Stimulated activated CD8-positive, alpha-beta memory T cell treated with anti-CD3 and anti-CD28 coated beads, Interleukin-2, amount 100 ng/mL, for 1 hour (primary cell): ENCODE data around the gene BNC2.

Experiments used
- DNase-seq, 2 donors: peaks; one replicate each; pipeline ENCODE4 v3.0.0-alpha.2; 2020; ENCODE audit warnings: low read depth in 2 of 2

BNC2 gene

GRCh38 chr9:16869131-16869881 lies 1.2 kb downstream of the BNC2 start:
- no peak for DNase-seq

GRCh38 chr9:16868701-16869100 lies 1.8 kb downstream of the BNC2 start:
- no peak for DNase-seq

GRCh38 chr9:16867576-16868311 lies 2.7 kb downstream of the BNC2 start:
- DNase-seq = no peak

GRCh38 chr9:16866587-16866986 lies 3.9 kb downstream of the BNC2 start:
- no peak for DNase-seq

- no peak for DNase-seq
These were observed 5.6 kb downstream of the BNC2 start for GRCh38 chr9:16864649-16865434.

DNA sequence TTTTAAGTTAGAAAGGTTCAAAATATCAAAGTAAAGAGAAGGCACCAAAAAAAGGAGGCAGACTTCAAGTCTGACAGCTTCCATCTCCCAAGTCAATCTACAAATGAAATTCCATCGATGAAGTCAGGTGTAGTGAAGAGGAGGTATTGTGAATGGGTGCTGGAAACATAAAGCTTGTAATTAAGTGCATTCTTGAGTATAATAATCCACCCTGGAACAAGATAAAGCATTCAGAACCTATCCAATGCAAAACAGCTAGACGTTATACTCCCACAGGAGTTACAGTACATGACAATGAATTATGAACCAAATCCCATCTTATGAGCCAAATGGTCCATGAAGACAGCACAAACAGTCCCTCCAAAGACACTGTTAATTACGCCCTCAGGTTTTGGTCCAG lies 22.3 kb downstream of the BNC2 start:
- no peak for DNase-seq

- no peak for DNase-seq
These were observed 23.5 kb downstream of the BNC2 start for GRCh38 chr9:16846986-16847385.

GRCh38 chr9:16846367-16846766 lies 24.1 kb downstream of the BNC2 start:
- no peak for DNase-seq

- DNase-seq = no peak
These were observed 35.7 kb downstream of the BNC2 start for GRCh38 chr9:16834817-16835216.

GRCh38 chr9:16833296-16833835 lies 37.1 kb downstream of the BNC2 start:
- DNase-seq = no peak

- no peak for DNase-seq
These were observed 38.4 kb downstream of the BNC2 start for GRCh38 chr9:16832101-16832500.

- no peak for DNase-seq
These were observed 39.7 kb downstream of the BNC2 start for GRCh38 chr9:16830806-16831205.

- DNase-seq = no peak
These were observed 41.9 kb downstream of the BNC2 start for GRCh38 chr9:16828340-16829281.

- DNase-seq = no peak
These were observed 44.4 kb downstream of the BNC2 start for GRCh38 chr9:16825971-16826625.

DNA sequence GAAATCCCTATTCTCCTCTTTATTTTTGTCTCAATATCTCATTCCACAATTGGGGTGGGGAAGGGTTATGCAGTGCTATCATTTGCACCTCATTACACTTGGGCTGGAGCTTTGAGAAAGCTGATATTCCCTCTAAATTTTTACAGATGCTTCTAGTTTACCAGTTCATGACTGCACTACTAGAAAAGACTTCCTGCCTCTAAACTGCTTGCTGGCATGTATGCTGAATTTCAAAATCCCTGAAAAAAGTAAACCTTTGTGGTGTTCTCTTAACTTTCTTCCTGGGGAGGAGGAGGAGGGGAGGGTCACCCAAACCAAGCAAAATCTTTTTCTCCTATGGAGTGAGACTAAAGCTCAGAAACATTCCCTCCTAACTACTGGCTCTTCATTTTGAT lies 45.1 kb downstream of the BNC2 start:
- DNase-seq = no peak

- DNase-seq = no peak
These were observed 45.7 kb downstream of the BNC2 start for GRCh38 chr9:16824545-16825330.

- no peak for DNase-seq
These were observed 46.6 kb downstream of the BNC2 start for GRCh38 chr9:16823906-16824305.

DNA sequence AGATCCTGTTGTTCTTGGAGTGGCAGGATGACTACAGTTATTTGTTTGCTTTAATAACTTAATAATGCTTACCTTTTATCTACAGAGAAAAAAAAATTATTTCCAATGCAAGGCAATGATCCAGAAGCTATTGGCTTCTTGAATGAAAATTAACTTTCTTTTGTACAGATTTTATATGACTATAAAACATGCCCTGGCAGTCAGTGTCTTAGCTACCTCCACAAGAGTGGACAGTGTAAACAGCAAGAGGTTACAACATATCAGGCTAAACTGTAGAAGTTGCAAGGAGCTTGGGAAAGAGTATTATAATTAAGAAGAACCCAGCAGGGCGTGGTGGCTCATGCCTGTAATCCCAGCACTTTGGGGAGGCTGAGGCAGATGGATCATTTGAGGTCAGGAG lies 49.1 kb downstream of the BNC2 start:
- DNase-seq = no peak

- no peak for DNase-seq
These were observed 53.0 kb downstream of the BNC2 start for GRCh38 chr9:16817514-16817913.

- DNase-seq = no peak
These were observed 53.5 kb downstream of the BNC2 start for GRCh38 chr9:16817002-16817401.
